ENCODE measurements around the gene AFM. TPM values are rescaled to one million over a fixed set of nuclear protein-coding genes. Genes with fewer than 3 reads are reported as not detected.

The AFM gene
- total and polyA plus RNA-seq, 2 of the 13 experiments (the other 11 are each of a cell fraction or from before 2014, with no cell fraction given): 0.13 to 1.8 TPM

- no peak for TF ChIP-seq ZNF329 (CRISPR knock-in tag; IDR thresholded peaks at IDR 0.05; ENCODE audit: low read depth)
- no peak for TF ChIP-seq KDM5B (CRISPR knock-in tag; IDR thresholded peaks at IDR 0.05; ENCODE audit: borderline replicate concordance)
- no peak for TF ChIP-seq GPN1 (CRISPR knock-in tag; IDR thresholded peaks at IDR 0.05; ENCODE audit: borderline replicate concordance)
- no peak for TF ChIP-seq SMAD3 (CRISPR knock-in tag; IDR thresholded peaks at IDR 0.05)
- no peak for TF ChIP-seq ARNT (IDR thresholded peaks at IDR 0.05)
- no peak for TF ChIP-seq TOE1 (CRISPR knock-in tag; IDR thresholded peaks at IDR 0.05)
- TF ChIP-seq POGK (CRISPR knock-in tag; conservative IDR thresholded peaks at IDR 0.05): no peak
- TF ChIP-seq MTF2 (CRISPR knock-in tag; IDR thresholded peaks at IDR 0.05; ENCODE audit: borderline replicate concordance): no peak
- TF ChIP-seq ZNF839 (CRISPR knock-in tag; IDR thresholded peaks at IDR 0.05; ENCODE audit: borderline replicate concordance): no peak
- no peak for TF ChIP-seq ZBTB26 (CRISPR knock-in tag; IDR thresholded peaks at IDR 0.05; ENCODE audit: borderline replicate concordance)
- no peak for TF ChIP-seq ZNF781 (CRISPR knock-in tag; IDR thresholded peaks at IDR 0.05; ENCODE audit: borderline replicate concordance, not compliant biosample characterization)
- no peak for TF ChIP-seq ZBTB1 (CRISPR knock-in tag; IDR thresholded peaks at IDR 0.05; ENCODE audit: borderline replicate concordance)
- no peak for TF ChIP-seq CSRNP1 (CRISPR knock-in tag; IDR thresholded peaks at IDR 0.05)
- no peak for TF ChIP-seq HNF1A (IDR thresholded peaks at IDR 0.05; ENCODE audit: low read depth)
- TF ChIP-seq HNF1A (CRISPR knock-in tag; IDR thresholded peaks at IDR 0.05; ENCODE audit: borderline replicate concordance): no peak
- TF ChIP-seq ZNF124 (CRISPR knock-in tag; IDR thresholded peaks at IDR 0.05): 0 out of 2 replicates have a peak, but pooled peaks have one; percentile 8
- no peak for TF ChIP-seq CEBPB (IDR thresholded peaks at IDR 0.05; ENCODE audit: borderline replicate concordance, low read depth, low read length)
- TF ChIP-seq GATA4 (IDR thresholded peaks at IDR 0.05; ENCODE audit: borderline replicate concordance, low read depth): no peak
- no peak for TF ChIP-seq CEBPG (CRISPR knock-in tag; IDR thresholded peaks at IDR 0.05)
- TF ChIP-seq IKZF4 (CRISPR knock-in tag; IDR thresholded peaks at IDR 0.05; ENCODE audit: borderline replicate concordance, low read depth, not compliant biosample characterization): no peak
Observed at GRCh38 chr4:73445383-73446335, 35.9 kb upstream of the AFM start (continued).
